GM12875 (cell line): Measurements from ENCODE around the gene SMURF2.

Experiments
- H3K4me3 ChIP-seq: one replicate; pipeline ENCODE4 v1.5.1; 2011; ENCODE audit warnings: low read depth, low read length, control low read depth
- CTCF ChIP-seq: IDR thresholded peaks from 2 replicates; pipeline ENCODE4 v1.5.1; 2011; ENCODE audit warnings: low read depth, mild to moderate bottlenecking, control low read depth, inconsistent platforms, low read length, moderate library complexity, borderline replicate concordance; ENCODE audit not compliant: insufficient read depth

SMURF2 gene

GRCh38 chr17:64506576-64507412, 155.3 kb downstream of the SMURF2 start, which contains the start of gene CEP95:
Gene CEP95 (plus strand): TSS chr17:64506977. CDS start chr17:64507098, 121 bp downstream.
- peak within 1 kb of the TSS; percentile 80 for H3K4me3 ChIP-seq
- TF ChIP-seq CTCF = no peak

- peak within 1 kb of the TSS; percentile 80 for H3K4me3 ChIP-seq
- no peak for TF ChIP-seq CTCF
Measured at GRCh38 chr17:64506201-64506575, 155.9 kb downstream of the SMURF2 start, which contains the start of gene DDX5. Gene DDX5 (minus strand): TSS chr17:64506289. CDS start chr17:64506119, 170 bp downstream.

- peak overlapping the region; percentile 80 for H3K4me3 ChIP-seq
- no peak for TF ChIP-seq CTCF
Measured at GRCh38 chr17:64505340-64506200, 156.5 kb downstream of the SMURF2 start.

GRCh38 chr17:64504769-64505339, 157.3 kb downstream of the SMURF2 start:
- peak overlapping the region; percentile 80 for H3K4me3 ChIP-seq
- no peak for TF ChIP-seq CTCF

- H3K4me3 ChIP-seq = peak overlapping the region; percentile 80
- TF ChIP-seq CTCF = no peak
Measured at GRCh38 chr17:64503821-64504768, 158.0 kb downstream of the SMURF2 start.

- no peak for TF ChIP-seq CTCF
- no peak overlapping the region for H3K4me3 ChIP-seq
Measured at GRCh38 chr17:64503341-64503740, 158.8 kb downstream of the SMURF2 start.
